Natural killer cell (primary cell): ENCODE measurements around the gene COL1A1. TPM values are rescaled to one million over a fixed set of nuclear protein-coding genes. Genes with fewer than 3 reads are reported as not detected.

Experiments
- ATAC-seq, 3 donors: fragments of 150-1000 bp in 2 of 3; fragments of 200-7000 bp in 1 of 3; cut with Tn5 transposase; 1 replicate in 1 of 3; 2 replicates in 2 of 3; pipeline ENCODE4 v1.10.0; 2021; ENCODE audit warnings: mild to moderate bottlenecking in 2 of 3, moderate library complexity in 2 of 3
- DNase-seq, 2 donors: peaks; one replicate each; pipeline versions ENCODE4 v3.0.0 to v3.0.0-alpha.2; 2013 to 2021; ENCODE audit warnings: mixed read lengths in 1 of 2
- H3K27ac ChIP-seq: one replicate; pipeline ENCODE4 v1.5.1; 2013; ENCODE audit warnings: mild to moderate bottlenecking, low read length
- H3K27me3 ChIP-seq: one replicate; pipeline ENCODE4 v1.6.1; 2013; ENCODE audit warnings: low read length; ENCODE audit not compliant: control insufficient read depth, insufficient read depth
- H3K36me3 ChIP-seq: one replicate; pipeline ENCODE4 v1.6.1; 2013; ENCODE audit warnings: low read length; ENCODE audit not compliant: control insufficient read depth, insufficient read depth
- H3K4me1 ChIP-seq: one replicate; pipeline ENCODE4 v1.6.1; 2013; ENCODE audit warnings: low read length; ENCODE audit not compliant: control insufficient read depth, insufficient read depth
- H3K4me3 ChIP-seq: one replicate; pipeline ENCODE4 v1.5.1; 2013; ENCODE audit warnings: low read length
- H3K9me3 ChIP-seq: one replicate; pipeline ENCODE4 v1.6.1; 2013; ENCODE audit warnings: low read length; ENCODE audit not compliant: control insufficient read depth, insufficient read depth
- H3K27ac Mint-ChIP-seq, 2 donors: one replicate each; pipeline ENCODE4 v1.8.0; 2022; ENCODE audit warnings: mild to moderate bottlenecking in 2 of 2, mixed read lengths in 2 of 2, moderate library complexity in 1 of 2
- H3K27me3 Mint-ChIP-seq, 2 donors: one replicate each; pipeline ENCODE4 v1.8.0; 2022; ENCODE audit warnings: low read depth in 2 of 2, mixed read lengths in 2 of 2
- H3K36me3 Mint-ChIP-seq: one replicate; pipeline ENCODE4 v1.8.0; 2022; ENCODE audit warnings: mixed read lengths
- H3K4me1 Mint-ChIP-seq, 2 donors: one replicate each; pipeline ENCODE4 v1.8.0; 2022; ENCODE audit warnings: mixed read lengths in 2 of 2
- H3K4me3 Mint-ChIP-seq: one replicate; pipeline ENCODE4 v1.8.0; 2022; ENCODE audit warnings: mild to moderate bottlenecking, moderate library complexity, mixed read lengths
- H3K9me3 Mint-ChIP-seq, 2 donors: one replicate each; pipeline ENCODE4 v1.8.0; 2022; ENCODE audit warnings: mixed read lengths in 2 of 2
- WGBS: methylation state at CpG from one replicate; pipeline ENCODE4 v1.1.7; 2013; ENCODE audit warnings: missing lambda C conversion rate; ENCODE audit not compliant: insufficient coverage; 5-methylcytosine and 5-hydroxymethylcytosine counted together
- intact Hi-C: fragments of 100-400 bp; cut with micrococcal nuclease; formaldehyde crosslinking; loops from one replicate; pipeline ENCODE4 v1.14.2; 2022
- total RNA-seq, 4 donors: library from RNA; stranded (reverse); fragments of 120-200 nt in 1 of 4; gene quantifications; one replicate each; pipeline versions ENCODE4 v1.2.3 to v1.2.4, GENCODE V29; 2013 to 2022
- TF ChIP-seq, protein P1 (sequence below): fragments of 200-600 bp; IDR thresholded peaks from one replicate; pipeline ENCODE4 v1.8.0; 2022; ENCODE audit warnings: antibody characterized with exemption

Gene COL1A1
- total RNA-seq, 3 donors from 2014 or later (not counting 1 experiment from before 2014, with no cell fraction given) = 2.3 to 7.5 (median 2.6) TPM

DNA sequence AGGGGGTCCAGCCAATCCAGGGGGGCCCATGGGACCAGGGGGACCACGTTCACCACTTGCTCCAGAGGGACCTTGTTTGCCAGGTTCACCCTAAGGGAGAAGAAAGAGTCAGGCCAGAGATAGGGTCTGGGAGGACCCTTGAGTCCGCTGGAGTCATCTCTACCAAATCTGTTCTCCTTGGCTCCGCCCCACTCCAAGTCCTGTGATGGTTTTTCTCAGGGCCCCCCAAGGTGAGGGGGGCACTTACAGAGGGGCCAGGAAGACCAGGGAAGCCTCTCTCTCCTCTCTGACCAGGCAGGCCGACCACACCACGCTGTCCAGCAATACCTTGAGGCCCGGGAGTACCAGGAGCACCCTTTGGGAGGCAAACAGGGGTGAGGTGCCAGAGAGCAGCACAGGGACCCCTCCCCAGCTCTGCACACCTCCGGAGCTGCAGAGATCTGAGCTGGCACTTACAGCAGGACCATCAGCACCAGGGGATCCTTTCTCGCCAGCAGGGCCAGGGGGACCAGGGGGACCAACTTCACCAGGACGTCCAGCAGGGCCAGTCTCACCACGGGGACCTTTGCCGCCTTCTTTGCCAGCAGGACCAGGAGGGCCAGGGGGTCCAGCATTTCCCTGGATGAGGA is 12.4 kb downstream of the COL1A1 start:
- Mint-ChIP-seq H3K4me3 (no peak overlapping the region), H3K4me1 (peaks cover 2 to 3% of the 10 kb centered on the region in 2 donors), H3K27ac (no peak overlapping the region), H3K36me3 (no peaks in the 10 kb centered on the region), H3K9me3 (no peaks in the 10 kb centered on the region), H3K27me3 (no peaks in the 10 kb centered on the region)
- no peak overlapping the region for H3K4me3 ChIP-seq
- ATAC-seq (no peak), DNase-seq (no peak)
- peaks cover 20% of the 10 kb centered on the region for H3K4me1 ChIP-seq
- H3K27me3 ChIP-seq = no peaks in the 10 kb centered on the region
- intact Hi-C loops = no loop called here
- H3K36me3 ChIP-seq = peaks cover 24% of the 10 kb centered on the region
- H3K9me3 ChIP-seq = no peaks in the 10 kb centered on the region
- no peak overlapping the region for H3K27ac ChIP-seq
- 82% methylated on average over 11 of the region's 11 CpGs for WGBS
- TF ChIP-seq, protein P1, sequence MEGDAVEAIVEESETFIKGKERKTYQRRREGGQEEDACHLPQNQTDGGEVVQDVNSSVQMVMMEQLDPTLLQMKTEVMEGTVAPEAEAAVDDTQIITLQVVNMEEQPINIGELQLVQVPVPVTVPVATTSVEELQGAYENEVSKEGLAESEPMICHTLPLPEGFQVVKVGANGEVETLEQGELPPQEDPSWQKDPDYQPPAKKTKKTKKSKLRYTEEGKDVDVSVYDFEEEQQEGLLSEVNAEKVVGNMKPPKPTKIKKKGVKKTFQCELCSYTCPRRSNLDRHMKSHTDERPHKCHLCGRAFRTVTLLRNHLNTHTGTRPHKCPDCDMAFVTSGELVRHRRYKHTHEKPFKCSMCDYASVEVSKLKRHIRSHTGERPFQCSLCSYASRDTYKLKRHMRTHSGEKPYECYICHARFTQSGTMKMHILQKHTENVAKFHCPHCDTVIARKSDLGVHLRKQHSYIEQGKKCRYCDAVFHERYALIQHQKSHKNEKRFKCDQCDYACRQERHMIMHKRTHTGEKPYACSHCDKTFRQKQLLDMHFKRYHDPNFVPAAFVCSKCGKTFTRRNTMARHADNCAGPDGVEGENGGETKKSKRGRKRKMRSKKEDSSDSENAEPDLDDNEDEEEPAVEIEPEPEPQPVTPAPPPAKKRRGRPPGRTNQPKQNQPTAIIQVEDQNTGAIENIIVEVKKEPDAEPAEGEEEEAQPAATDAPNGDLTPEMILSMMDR = no peak

DNA sequence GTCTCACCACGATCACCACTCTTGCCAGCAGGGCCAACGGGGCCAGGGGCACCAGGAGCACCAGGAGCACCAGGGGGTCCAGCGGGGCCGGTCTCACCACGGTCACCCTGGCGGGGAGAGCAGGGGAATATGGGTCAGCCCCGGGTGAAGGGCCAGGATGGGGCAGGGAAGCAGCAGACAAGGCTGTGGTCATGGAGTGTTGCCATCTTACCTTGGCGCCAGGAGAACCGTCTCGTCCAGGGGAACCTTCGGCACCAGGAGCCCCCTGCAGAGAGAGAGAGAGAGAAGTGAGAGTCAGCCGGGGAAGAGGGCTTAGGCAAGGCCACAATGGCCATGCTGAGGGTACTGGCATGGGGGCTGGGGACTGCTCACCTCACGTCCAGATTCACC is 12.9 kb downstream of the COL1A1 start:
- TF ChIP-seq, protein P1 = no peak
- no peak overlapping the region for H3K27ac Mint-ChIP-seq

DNA sequence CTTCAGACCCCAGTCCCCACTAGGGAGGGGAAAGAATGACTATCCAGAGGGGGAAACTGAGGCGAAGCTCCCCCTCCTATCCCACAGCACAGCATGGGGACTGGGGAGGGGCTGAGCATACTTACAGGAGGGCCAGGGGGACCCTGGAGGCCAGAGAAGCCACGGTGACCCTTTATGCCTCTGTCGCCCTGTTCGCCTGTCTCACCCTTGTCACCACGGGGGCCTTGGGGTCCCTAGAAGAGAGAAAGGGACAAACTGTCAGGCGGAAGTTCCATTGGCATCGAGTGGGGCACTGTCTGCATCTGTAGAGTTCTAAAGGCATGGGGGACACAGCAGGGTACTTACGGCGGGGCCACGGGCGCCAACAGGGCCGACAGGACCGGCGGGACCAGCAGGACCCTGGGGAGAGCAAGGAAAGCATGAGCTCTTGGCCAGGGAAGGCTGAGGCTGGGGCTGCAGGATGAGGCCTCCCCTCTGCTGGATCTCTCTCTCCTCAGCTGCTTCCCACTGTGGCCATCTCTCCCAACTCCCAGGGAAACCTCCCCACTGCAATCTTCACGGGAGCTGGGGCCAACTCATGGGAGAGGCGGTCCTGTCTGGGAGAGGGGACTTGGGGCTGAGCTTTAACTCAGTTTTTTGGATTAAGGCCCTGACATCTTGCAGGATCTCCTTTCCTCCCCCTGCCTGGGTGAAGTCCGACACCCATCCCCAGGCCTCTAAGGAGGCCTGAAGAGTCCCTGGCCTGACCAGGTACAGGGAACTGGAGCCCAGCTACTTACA is 13.5 kb downstream of the COL1A1 start:
- peaks cover 31% of the 10 kb centered on the region for H3K4me1 ChIP-seq
- intact Hi-C loops = no loop called here
- H3K27ac ChIP-seq = no peak overlapping the region
- Mint-ChIP-seq H3K36me3 (no peaks in the 10 kb centered on the region), H3K9me3 (no peaks in the 10 kb centered on the region), H3K4me1 (peaks cover 9 to 13% of the 10 kb centered on the region in 2 donors), H3K27me3 (no peaks in the 10 kb centered on the region), H3K27ac (no peak overlapping the region), H3K4me3 (no peak overlapping the region)
- DNase-seq (no peak), ATAC-seq (no peak)
- no peak overlapping the region for H3K4me3 ChIP-seq
- H3K9me3 ChIP-seq = no peaks in the 10 kb centered on the region
- 96% methylated on average over 15 of the region's 17 CpGs for WGBS
- no peaks in the 10 kb centered on the region for H3K27me3 ChIP-seq
- TF ChIP-seq, protein P1 = no peak
- H3K36me3 ChIP-seq = peaks cover 25% of the 10 kb centered on the region

More for the DNA sequence above, 12.9 kb downstream of the COL1A1 start:
- Histone ChIP-seq H3K4me1 (peaks cover 25% of the 10 kb centered on the region), H3K4me3 (no peak overlapping the region), H3K36me3 (peaks cover 25% of the 10 kb centered on the region), H3K27ac (no peak overlapping the region), H3K9me3 (no peaks in the 10 kb centered on the region), H3K27me3 (no peaks in the 10 kb centered on the region)
- ATAC-seq (no peak), DNase-seq (no peak)
- Mint-ChIP-seq H3K4me1 (peaks cover 7 to 8% of the 10 kb centered on the region in 2 donors), H3K36me3 (no peaks in the 10 kb centered on the region), H3K27me3 (no peaks in the 10 kb centered on the region), H3K4me3 (no peak overlapping the region), H3K9me3 (no peaks in the 10 kb centered on the region)
- WGBS = 86% methylated on average over 13 of the region's 13 CpGs
- intact Hi-C loops = no loop called here
